Body of pancreas (tissue), 4 donors: ENCODE results near the gene CDH16.

Source experiments
- POLR2A ChIP-seq, 3 donors: fragments of 450-650 bp; IDR thresholded peaks; one replicate each; pipeline ENCODE4 v1.6.1; 2016; ENCODE audit warnings: antibody characterized with exemption in 3 of 3, mild to moderate bottlenecking in 2 of 3
- TF ChIP-seq, protein P1 (sequence below), 7 experiments: fragments of 450-650 bp in 4 of 7; fragments of 200-600 bp in 3 of 7; sonication (generic) in 3 of 7; IDR thresholded peaks; one replicate each; pipeline ENCODE4 v1.5.1; 2016 to 2019; ENCODE audit warnings: antibody characterized with exemption in 7 of 7

DNA sequence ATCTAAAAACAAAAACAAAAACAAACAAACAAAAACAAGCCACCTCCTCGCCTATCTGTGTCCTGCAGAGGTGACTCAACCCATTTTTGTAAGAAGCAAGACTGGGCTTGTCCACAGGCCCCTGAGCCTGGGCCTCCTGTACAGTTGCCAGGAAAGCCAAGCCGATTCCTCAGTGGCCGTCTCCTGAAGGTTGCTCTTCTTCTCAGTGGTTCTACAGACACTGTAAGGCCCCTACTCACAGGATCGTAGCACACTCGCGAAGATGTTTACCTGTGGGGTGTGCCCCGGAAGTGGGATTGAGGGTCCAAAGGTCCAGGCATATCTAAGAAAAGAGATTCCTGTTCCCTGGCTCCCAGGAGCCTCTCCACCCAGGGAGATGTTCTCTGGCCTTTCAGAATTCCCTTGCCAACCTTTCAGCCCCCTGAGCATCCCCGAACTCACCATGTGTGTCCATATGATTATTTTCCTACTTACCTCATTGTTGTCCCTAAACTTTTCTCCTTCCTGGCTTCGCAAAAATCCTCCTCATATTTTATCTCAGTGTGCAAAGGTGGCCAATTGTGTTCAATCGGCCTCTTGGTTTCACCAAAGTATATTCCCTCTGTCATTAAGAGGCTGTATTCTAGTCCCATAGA, 34.9 kb upstream of the CDH16 start:
- TF ChIP-seq POLR2A (IDR thresholded peaks at IDR 0.05) = no peak
- TF ChIP-seq, protein P1, sequence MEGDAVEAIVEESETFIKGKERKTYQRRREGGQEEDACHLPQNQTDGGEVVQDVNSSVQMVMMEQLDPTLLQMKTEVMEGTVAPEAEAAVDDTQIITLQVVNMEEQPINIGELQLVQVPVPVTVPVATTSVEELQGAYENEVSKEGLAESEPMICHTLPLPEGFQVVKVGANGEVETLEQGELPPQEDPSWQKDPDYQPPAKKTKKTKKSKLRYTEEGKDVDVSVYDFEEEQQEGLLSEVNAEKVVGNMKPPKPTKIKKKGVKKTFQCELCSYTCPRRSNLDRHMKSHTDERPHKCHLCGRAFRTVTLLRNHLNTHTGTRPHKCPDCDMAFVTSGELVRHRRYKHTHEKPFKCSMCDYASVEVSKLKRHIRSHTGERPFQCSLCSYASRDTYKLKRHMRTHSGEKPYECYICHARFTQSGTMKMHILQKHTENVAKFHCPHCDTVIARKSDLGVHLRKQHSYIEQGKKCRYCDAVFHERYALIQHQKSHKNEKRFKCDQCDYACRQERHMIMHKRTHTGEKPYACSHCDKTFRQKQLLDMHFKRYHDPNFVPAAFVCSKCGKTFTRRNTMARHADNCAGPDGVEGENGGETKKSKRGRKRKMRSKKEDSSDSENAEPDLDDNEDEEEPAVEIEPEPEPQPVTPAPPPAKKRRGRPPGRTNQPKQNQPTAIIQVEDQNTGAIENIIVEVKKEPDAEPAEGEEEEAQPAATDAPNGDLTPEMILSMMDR (IDR thresholded peaks at IDR 0.05) = no peak
